Measurements from ENCODE around the gene ARHGEF7.

Gene ARHGEF7

GRCh38 chr13:111203736-111204389 is 88.8 kb downstream of the ARHGEF7 start:
- no peak for DNase-seq

DNA sequence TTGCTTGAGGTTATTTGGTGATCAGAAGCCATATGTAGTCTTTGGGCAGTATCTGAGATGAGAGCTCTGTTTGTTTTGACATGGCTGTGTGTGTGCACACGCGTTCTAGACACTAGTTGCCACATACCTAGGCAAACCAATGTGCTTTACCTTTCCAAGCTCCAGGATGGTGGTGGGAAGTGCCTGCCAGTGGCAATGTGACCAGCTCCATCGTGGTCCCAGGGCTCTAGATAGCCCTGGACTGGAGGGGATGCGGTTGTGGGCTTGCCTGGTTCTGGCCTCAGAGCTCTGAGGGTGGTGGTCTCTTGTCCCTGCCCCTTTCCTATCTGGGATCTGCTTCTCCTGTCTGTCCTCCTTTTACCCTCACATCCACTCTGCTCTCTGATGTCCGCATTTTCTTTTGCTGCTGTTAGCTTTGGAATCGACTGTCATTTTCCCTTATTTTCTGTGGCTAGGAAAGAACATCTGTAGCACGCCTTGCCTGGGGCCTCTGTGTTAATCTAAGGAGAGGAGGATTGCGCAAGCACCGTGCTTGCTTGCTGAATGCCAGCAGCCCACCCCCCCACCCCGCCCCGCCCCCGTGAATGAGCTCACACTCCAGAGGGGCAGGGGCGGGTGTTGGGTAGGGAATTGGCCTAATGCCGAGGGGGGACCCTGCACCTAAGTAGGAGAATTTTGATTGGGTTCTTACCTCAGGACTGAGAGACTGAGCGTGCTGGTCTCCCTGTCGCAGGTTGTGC is 89.5 kb downstream of the ARHGEF7 start:
- DNase-seq: no peak

- no peak for DNase-seq
Measured at GRCh38 chr13:111206148-111206547, 91.0 kb downstream of the ARHGEF7 start.

- DNase-seq: no peak
Measured at GRCh38 chr13:111209613-111210012, 94.5 kb downstream of the ARHGEF7 start.

DNA sequence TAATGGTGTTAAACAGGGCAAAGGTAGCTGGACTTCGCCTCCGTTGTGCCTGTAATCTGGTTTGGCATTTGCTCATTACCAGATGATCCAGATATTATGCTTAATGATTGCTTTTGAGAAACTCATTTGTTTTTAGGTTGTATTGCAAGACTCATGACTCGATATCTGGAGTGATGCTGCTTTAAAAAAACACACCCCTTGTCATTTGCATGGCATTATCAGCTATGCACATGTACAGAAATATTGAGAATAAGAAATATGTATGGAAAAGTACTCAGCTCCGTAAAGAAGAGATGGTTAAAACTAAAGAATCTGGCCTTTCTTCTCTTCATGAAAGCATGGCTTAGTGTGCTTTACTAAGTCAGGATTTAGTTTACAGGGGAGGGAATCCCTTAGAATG is 95.0 kb downstream of the ARHGEF7 start:
- no peak for DNase-seq

GRCh38 chr13:111210544-111211469 is 95.7 kb downstream of the ARHGEF7 start:
- DNase-seq: peak; percentile 64

DNA sequence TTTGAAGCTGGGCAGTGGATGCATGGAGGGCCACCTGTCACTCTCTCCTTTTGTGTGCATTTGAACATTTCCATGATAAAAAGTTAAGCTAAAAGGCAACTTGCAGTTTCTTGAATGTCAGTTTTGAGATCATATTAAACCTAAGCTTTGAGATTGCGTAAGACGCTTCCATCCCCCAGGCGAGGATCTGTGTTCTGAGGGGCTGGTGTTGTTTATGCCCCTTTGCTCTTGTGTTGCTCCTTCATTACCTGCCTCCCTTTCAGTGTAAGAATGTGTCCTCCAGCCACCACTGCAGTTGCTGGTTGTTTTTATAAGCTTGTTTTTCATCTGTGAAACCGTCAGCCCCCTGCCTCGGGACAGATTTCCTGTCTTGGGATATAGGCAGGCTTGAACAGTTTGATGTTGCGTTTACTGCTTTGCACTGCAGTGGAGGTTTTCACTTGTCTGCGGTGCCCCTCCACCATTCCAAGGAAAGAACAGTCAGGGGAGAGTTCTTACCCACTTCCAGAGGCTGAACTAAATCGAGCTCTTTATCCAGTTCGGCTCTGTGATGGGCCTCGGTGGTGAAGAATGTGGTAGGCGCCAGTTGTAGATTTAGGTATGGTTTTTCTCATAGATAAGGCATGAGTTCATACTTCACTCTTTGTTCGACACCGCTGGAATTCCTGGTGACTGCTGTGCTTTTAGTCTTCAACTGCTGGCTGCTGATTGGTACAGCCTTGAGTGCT is 96.8 kb downstream of the ARHGEF7 start:
- DNase-seq: no peak

- DNase-seq: no peak
Measured at GRCh38 chr13:111212517-111212873, 97.4 kb downstream of the ARHGEF7 start.

DNA sequence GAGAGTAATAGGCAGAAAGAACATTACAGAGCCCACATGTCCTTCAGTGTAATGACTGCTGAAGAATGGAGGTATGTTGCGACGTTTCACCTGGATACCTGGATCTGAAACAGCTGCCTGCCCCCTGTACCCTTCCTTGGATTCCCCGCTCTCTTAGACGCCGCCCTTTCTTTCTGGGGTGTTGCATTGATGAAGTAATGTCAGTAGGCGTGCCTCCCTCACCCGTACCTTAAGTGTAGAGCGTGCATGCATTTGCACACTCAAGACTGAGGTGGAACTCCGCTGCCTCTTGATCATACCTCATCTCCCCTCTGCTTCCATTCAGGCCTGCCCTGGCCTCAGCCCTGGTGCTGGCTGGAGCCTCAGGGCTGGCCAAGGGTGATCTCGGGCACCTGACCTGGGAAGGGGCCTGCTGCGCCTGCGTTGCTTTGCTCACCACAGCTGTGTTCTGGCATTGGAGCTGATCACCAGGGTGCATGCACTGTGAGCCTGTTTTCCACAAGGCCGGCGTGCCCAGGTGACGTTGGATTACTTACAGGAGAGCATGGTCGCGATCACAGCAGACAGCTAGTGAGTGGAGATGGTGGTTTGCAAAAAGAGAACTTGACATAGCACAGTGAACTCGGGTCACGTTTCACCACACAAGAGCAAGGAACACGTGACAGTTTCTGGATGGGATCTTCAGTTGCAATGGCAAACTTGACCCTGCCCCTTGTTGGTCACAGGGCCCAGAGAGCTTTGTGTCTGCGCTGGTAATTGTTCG is 99.0 kb downstream of the ARHGEF7 start:
- DNase-seq: peak; percentile 89

DNA sequence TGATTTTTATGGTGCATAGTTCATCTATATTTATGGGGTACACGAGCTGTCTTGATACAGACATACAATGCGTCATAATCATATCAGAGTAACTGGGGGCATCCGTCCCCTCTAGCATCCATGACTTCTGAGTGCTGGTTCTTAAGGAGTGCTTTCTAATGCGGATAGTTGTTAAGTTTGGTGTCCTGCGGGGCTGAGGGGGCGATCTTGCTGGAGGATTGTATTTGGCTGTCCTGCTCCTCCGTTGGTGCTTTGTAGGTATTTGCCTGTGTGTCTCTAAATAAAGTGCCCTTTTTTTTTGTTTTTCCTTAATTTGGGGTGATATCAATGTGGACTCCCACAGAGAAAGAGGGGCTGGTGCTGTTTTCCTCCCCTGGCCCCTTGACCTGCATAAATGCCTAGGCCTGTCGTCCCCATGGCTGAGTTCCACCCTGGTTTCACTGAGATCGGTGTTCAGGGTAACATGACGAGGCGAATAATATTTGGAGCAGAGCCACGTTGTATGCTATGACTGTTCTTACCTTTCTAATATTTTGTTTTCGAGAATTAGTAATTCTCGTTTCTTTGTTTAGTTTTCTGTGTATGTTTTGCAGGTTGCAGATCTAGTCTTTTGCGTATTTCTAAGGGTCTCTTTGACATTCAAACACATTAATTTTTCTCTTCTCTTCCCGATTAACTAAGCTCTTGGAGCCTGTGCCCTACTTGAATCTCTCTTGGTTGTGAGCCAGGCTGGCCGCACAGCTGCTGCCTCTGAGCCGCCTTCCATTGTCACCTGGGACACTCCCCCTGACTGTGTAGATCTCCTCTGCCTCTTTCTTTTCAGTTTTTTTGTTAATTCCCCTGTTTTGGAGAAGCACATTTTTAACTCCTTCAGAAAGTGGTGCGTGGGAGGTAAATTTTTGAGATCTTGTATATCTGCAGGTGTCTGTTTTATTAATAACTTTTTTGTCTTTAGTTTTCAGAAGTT is 100.3 kb downstream of the ARHGEF7 start:
- DNase-seq: peak; percentile 92

DNA sequence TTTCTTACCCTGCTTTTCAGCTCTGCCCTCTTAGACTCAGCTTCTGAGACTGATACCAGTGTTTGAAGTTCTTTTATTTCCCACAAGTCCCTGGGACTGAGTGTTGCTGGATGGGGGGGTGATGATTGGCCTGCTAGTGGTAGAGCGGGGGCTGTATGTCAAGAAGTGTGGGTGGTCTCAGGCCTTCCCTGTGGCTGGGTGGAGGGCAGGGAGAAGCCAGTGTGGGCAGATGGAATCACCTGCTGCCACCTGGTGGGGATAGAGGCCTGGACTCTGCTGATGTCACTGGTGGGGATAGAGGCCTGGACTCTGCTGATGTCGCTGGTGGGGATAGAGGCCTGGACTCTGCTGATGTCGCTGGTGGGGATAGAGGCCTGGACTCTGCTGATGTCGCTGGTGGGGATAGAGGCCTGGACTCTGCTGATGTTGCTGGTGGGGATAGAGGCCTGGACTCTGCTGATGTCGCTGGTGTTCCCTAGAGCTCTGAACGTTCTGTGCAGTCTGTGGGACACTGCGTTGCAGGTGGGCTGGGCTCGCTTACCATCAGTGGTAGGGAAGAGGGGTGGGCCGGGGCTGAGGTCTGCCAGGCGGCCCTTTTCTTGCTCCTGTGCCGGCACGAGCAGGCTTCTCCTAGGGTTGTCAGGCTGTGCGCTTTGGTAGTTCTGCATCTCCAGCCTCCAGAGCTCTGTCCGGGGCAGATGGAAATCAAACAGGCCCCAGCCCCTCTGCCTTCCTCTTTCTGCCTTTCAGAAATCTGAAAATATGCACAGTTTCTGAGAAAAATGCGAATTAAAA is 101.3 kb downstream of the ARHGEF7 start:
- DNase-seq: peak; percentile 47

DNA sequence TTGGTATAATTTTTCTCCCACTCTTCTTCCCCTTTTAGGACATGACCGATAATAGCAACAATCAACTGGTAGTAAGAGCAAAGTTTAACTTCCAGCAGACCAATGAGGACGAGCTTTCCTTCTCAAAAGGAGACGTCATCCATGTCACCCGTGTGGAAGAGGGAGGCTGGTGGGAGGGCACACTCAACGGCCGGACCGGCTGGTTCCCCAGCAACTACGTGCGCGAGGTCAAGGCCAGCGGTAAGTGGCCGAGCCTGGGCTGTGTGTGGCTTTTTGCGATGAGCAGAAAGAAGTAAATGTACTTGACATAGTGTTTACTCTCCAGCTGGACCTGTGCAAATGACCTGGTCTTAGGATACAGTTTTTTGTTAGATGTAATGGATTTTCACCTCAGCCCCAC is 102.5 kb downstream of the ARHGEF7 start:
- DNase-seq: no peak

DNA sequence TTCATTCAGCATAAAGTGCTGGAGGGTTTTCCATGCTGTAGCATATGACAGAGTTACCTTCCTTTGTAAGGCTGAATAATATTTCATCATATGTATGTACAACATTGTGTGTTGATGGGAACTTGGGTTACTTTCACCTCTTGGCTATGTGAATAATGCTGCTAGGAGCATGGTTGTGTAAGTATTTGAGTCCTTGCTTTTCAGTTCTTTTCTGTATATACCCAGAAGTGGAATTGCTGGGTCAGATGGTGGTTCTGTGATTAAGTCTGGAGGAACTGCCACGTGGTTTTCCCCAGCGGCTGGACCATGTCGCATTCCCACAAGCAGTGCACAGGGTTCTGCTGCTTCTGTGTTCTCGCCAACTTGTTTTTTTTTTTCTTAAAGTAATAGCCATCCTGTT is 104.2 kb downstream of the ARHGEF7 start:
- DNase-seq: no peak

- no peak for DNase-seq
Measured at GRCh38 chr13:111219950-111220349, 104.8 kb downstream of the ARHGEF7 start.

GRCh38 chr13:111225166-111225565 is 110.1 kb downstream of the ARHGEF7 start:
- no peak for DNase-seq

DNA sequence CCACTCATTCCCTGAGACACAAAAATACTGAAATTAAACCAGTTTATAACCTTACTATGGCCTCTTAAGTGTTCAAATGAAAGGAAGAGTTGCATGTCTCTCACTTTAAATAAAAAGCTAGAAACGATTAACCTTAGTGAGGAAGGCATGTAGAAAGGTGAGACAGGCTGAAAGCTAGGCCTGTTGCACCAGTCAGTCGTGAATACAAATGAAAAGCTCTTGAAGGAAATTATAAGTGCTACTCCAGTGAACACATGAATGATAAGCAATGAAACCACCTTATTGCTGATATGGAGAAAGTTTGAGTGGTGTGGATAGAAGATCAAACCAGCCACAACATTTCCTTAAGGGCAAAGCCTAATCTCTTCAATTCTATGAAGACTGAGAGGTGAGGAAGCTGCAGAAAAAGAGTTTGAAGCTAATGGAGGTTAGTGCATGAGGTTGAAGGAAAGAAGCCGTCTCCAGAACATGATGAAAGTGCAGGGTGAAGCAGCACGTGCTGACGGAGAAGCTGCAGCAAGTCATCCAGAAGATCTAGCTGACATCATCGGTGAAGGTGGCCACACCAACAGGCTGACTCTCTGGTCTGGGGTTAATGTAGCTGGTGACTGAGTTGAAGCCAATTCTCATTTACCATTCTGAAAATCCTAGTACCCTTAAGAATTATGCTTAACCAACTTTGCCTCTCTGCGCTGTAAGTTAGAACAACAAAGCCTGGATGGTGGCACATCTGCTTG is 110.9 kb downstream of the ARHGEF7 start:
- DNase-seq: no peak

DNA sequence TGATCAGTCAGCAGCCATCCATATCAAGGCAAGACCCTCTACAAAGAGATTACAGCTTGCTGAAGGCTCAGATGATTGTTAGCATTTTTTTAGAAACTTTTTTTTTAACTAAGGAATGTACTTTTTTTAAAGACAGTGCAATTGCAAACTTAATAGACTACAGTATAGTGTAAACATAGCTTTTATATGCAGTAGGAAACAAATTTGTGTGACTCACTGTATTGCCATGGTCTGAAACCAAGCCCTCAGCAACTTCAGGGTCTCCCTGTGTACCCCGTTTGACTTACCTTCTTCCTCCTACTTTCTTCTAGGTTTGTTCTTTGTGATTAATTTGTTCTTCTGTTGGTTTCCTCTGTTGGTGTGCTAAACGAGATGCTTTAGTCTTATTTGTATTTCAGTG is 112.3 kb downstream of the ARHGEF7 start:
- no peak for DNase-seq

GRCh38 chr13:111228262-111229144 is 113.4 kb downstream of the ARHGEF7 start:
- no peak for DNase-seq
